Astrocyte (in vitro differentiated cells and primary cell): Measurements from ENCODE around the gene RGS9.

Experiments
- CTCF ChIP-seq: IDR thresholded peaks from 2 replicates; pipeline ENCODE4 v1.5.1; 2011; ENCODE audit warnings: low read depth, mild to moderate bottlenecking, inconsistent platforms, low read length, moderate library complexity; ENCODE audit not compliant: insufficient read depth
- EZH2 ChIP-seq: IDR thresholded peaks from 2 replicates; pipeline ENCODE4 v1.6.1; 2012; ENCODE audit warnings: mild to moderate bottlenecking, low read length, inconsistent platforms; ENCODE audit not compliant: insufficient read depth

GRCh38 chr17:65122836-65123756 lies 14.1 kb upstream of the RGS9 start:
- no peak for TF ChIP-seq CTCF
- TF ChIP-seq EZH2, result no peak
